B cell (primary cell): ENCODE data around the gene OGDHL. TPM values are rescaled to one million over a fixed set of nuclear protein-coding genes. Genes with fewer than 3 reads are reported as not detected.

Experiments used
- ATAC-seq: fragments of 200-7000 bp; cut with Tn5 transposase; one replicate; pipeline ENCODE4 v1.10.0; 2021; ENCODE audit warnings: low read depth, mild to moderate bottlenecking, moderate number of reproducible peaks, moderate library complexity
- CTCF ChIA-PET: fragments of 350-600 bp; sonication (Branson Sonifier 250); formaldehyde crosslinking; loops from one replicate; lab custom pipeline; 2021; ENCODE audit warnings: antibody characterized with exemption, inconsistent platforms; lab: Charles Lee
- POLR2A ChIA-PET: fragments of 350-600 bp; sonication (Branson Sonifier 250); formaldehyde crosslinking; loops from one replicate; lab custom pipeline; 2021; ENCODE audit warnings: antibody characterized with exemption; lab: Charles Lee
- DNase-seq: peaks from one replicate; pipeline ENCODE4 v3.0.0; 2013
- H2AFZ ChIP-seq: 2 replicates; pipeline ENCODE4 v1.6.1; 2012; ENCODE audit warnings: mild to moderate bottlenecking, low read depth, low read length; ENCODE audit not compliant: insufficient read depth, poor library complexity, severe bottlenecking
- H3K27ac ChIP-seq, 2 donors: 1 replicate in 1 of 2; 2 replicates in 1 of 2; pipeline ENCODE4 v1.5.1; 2012 to 2013; ENCODE audit warnings: low read length in 2 of 2, mild to moderate bottlenecking in 2 of 2, moderate library complexity in 1 of 2
- H3K27me3 ChIP-seq, 4 experiments: fragments of 200-600 bp in 1 of 4; sonication (generic) in 1 of 4; replicated peaks in 1 of 4; 1 replicate in 2 of 4; 2 replicates in 2 of 4; pipeline versions ENCODE4 v1.6.1 to v1.7.0; 2013 to 2016; ENCODE audit warnings: low read length in 3 of 4, mild to moderate bottlenecking in 2 of 4, mixed read lengths in 1 of 4, moderate library complexity in 1 of 4; ENCODE audit not compliant: insufficient read depth in 4 of 4, control insufficient read depth in 3 of 4; ENCODE audit errors: control extremely low read depth in 1 of 4
- H3K36me3 ChIP-seq, 2 experiments: replicated peaks in 1 of 2; 1 replicate in 1 of 2; 2 replicates in 1 of 2; pipeline versions ENCODE4 v1.6.1 to v1.7.1; 2013; ENCODE audit warnings: low read length in 1 of 2; ENCODE audit not compliant: insufficient read depth in 2 of 2, control insufficient read depth in 1 of 2; ENCODE audit errors: control extremely low read depth in 1 of 2, extremely low read depth in 1 of 2
- H3K4me1 ChIP-seq, 2 donors: fragments of 200-600 bp in 1 of 2; sonication (generic) in 1 of 2; 1 replicate in 1 of 2; 2 replicates in 1 of 2; pipeline versions ENCODE4 v1.5.1 to v1.6.1; 2013 to 2017; ENCODE audit warnings: low read length in 2 of 2; ENCODE audit not compliant: control insufficient read depth in 2 of 2, insufficient read depth in 2 of 2
- H3K4me2 ChIP-seq: replicated peaks from 2 replicates; pipeline ENCODE3; 2012; ENCODE audit warnings: mild to moderate bottlenecking, low read depth, low read length; ENCODE audit not compliant: poor library complexity, severe bottlenecking
- H3K4me3 ChIP-seq, 5 experiments: fragments of 200-600 bp in 1 of 5; sonication (generic) in 1 of 5; 1 replicate in 3 of 5; 2 replicates in 2 of 5; pipeline versions ENCODE4 v1.5.1 to v1.7.0; 2011 to 2016; ENCODE audit warnings: low read length in 4 of 5, mild to moderate bottlenecking in 4 of 5, low read depth in 2 of 5, control low read depth in 1 of 5, moderate library complexity in 1 of 5; ENCODE audit not compliant: insufficient read depth in 1 of 5; ENCODE audit errors: control extremely low read depth in 1 of 5, extremely low read depth in 1 of 5
- H3K79me2 ChIP-seq: fragments of 200-600 bp; sonication (generic); one replicate; pipeline ENCODE4 v1.6.0; 2016; ENCODE audit warnings: low read length; ENCODE audit not compliant: control insufficient read depth, insufficient read depth
- H3K9ac ChIP-seq: fragments of 200-600 bp; sonication (generic); 2 replicates; pipeline ENCODE4 v1.6.1; 2017; ENCODE audit warnings: mild to moderate bottlenecking, low read length, moderate library complexity
- H3K9me3 ChIP-seq, 3 donors: one replicate each; pipeline versions ENCODE4 v1.6.1 to v1.7.1; 2013; ENCODE audit warnings: low read length in 2 of 3; ENCODE audit not compliant: control insufficient read depth in 2 of 3, insufficient read depth in 1 of 3; ENCODE audit errors: control extremely low read depth in 1 of 3
- H4K20me1 ChIP-seq: 2 replicates; pipeline ENCODE4 v1.6.0; 2012; ENCODE audit warnings: mild to moderate bottlenecking, low read length; ENCODE audit not compliant: insufficient read depth, control insufficient read depth, poor library complexity, severe bottlenecking
- H3K27ac Mint-ChIP-seq: one replicate; pipeline ENCODE4 v1.8.0; 2021; ENCODE audit warnings: mixed read lengths
- H3K27me3 Mint-ChIP-seq: one replicate; pipeline ENCODE4 v1.8.0; 2021; ENCODE audit warnings: mixed read lengths
- H3K4me1 Mint-ChIP-seq: one replicate; pipeline ENCODE4 v1.8.0; 2021; ENCODE audit warnings: mixed read lengths
- H3K4me3 Mint-ChIP-seq: one replicate; pipeline ENCODE4 v1.8.0; 2021; ENCODE audit warnings: mixed read lengths
- H3K9me3 Mint-ChIP-seq: one replicate; pipeline ENCODE4 v1.8.0; 2022; ENCODE audit warnings: mixed read lengths; ENCODE audit not compliant: insufficient read depth
- CTCF ChIP-seq: fragments of 200-600 bp; IDR thresholded peaks from one replicate; pipeline ENCODE4 v1.8.0; 2022; ENCODE audit warnings: antibody characterized with exemption, mild to moderate bottlenecking
- EZH2 ChIP-seq: IDR thresholded peaks from 2 replicates; pipeline ENCODE4 v1.6.1; 2012; ENCODE audit warnings: borderline replicate concordance, low read depth, mild to moderate bottlenecking, moderate library complexity, low read length; ENCODE audit not compliant: insufficient read depth, poor library complexity, severe bottlenecking
- WGBS: methylation state at CpG from one replicate; pipeline ENCODE4 v1.1.5; 2013; ENCODE audit warnings: missing lambda C conversion rate; ENCODE audit not compliant: insufficient coverage; 5-methylcytosine and 5-hydroxymethylcytosine counted together
- intact Hi-C: fragments of 100-400 bp; cut with micrococcal nuclease; formaldehyde crosslinking; loops from one replicate; pipeline ENCODE4 v1.10.0; 2022
- polyA plus RNA-seq: library from polyadenylated mRNA; depleted of rRNA; stranded (reverse); fragments of >200 nt; gene quantifications from 2 replicates; pipeline ENCODE4 v1.2.3, GENCODE V29; 2012
- total RNA-seq, 2 donors: library from RNA; stranded (reverse); fragments of 120-200 nt in 1 of 2; gene quantifications; 1 replicate in 1 of 2; 2 replicates in 1 of 2; pipeline versions ENCODE4 v1.2.3 to v1.2.4, GENCODE V29; 2013 to 2022

Gene OGDHL
- total and polyA plus RNA-seq, 2 donors (not counting 1 experiment from before 2014, with no cell fraction given), result not detected

GRCh38 chr10:49798275-49798674 lies 36.2 kb upstream of the OGDHL start:
- Histone ChIP-seq H3K79me2 (no peaks in the 10 kb centered on the region), H3K27me3 (peaks cover 0 to 3% (median 0%) of the 10 kb centered on the region in 4 experiments), H3K36me3 (no peaks in the 10 kb centered on the region), H2AFZ (no peak overlapping the region), H3K4me2 (no peak overlapping the region), H3K9ac (no peak overlapping the region), H3K9me3 (no peaks in the 10 kb centered on the region), H4K20me1 (no peaks in the 10 kb centered on the region), H3K4me1 (no peaks in the 10 kb centered on the region), H3K27ac (no peak overlapping the region), H3K4me3 (no peak overlapping the region)
- 100% methylated on average over 1 of the region's 4 CpGs for WGBS
- Mint-ChIP-seq H3K27me3 (peaks cover 8% of the 10 kb centered on the region), H3K9me3 (no peaks in the 10 kb centered on the region), H3K4me1 (no peaks in the 10 kb centered on the region), H3K27ac (no peak overlapping the region), H3K4me3 (no peak overlapping the region)
- ChIA-PET POLR2A (no interaction called here), CTCF (no interaction called here)
- intact Hi-C loops, result no loop called here
- TF ChIP-seq CTCF, result no peak
- no peak for TF ChIP-seq EZH2
- ATAC-seq (no peak), DNase-seq (no peak)

- POLR2A ChIA-PET, result no interaction called here
- 70% methylated on average over 1 of the region's 5 CpGs for WGBS
- ATAC-seq, result no peak
- H3K27me3 Mint-ChIP-seq, result peaks cover 3% of the 10 kb centered on the region
- no peaks in the 10 kb centered on the region for H3K36me3 ChIP-seq
- no peak for DNase-seq
- intact Hi-C loops, result no loop called here
- H3K4me1 ChIP-seq, result no peaks in the 10 kb centered on the region
- CTCF ChIA-PET, result no interaction called here
- H3K9me3 ChIP-seq, result no peaks in the 10 kb centered on the region
- no peak overlapping the region for H3K27ac ChIP-seq
- H2AFZ ChIP-seq, result no peak overlapping the region
- peaks cover 0 to 3% (median 0%) of the 10 kb centered on the region in 4 experiments for H3K27me3 ChIP-seq
- H3K9ac ChIP-seq, result no peak overlapping the region
- TF ChIP-seq CTCF (no peak), EZH2 (no peak)
- H3K4me2 ChIP-seq, result no peak overlapping the region
- no peaks in the 10 kb centered on the region for H3K4me1 Mint-ChIP-seq
- H3K9me3 Mint-ChIP-seq, result no peaks in the 10 kb centered on the region
- H3K79me2 ChIP-seq, result no peaks in the 10 kb centered on the region
- H3K4me3 Mint-ChIP-seq, result no peak overlapping the region
- no peaks in the 10 kb centered on the region for H4K20me1 ChIP-seq
- H3K27ac Mint-ChIP-seq, result no peak overlapping the region
- H3K4me3 ChIP-seq, result no peak overlapping the region
Observed at GRCh38 chr10:49791100-49791499, 29.0 kb upstream of the OGDHL start.
